GM18508 (cell line): ENCODE data around the gene SETD1A.

Experiments
- ATAC-seq: cut with Tn5 transposase; IDR thresholded peaks from one replicate; pipeline ENCODE4 v1.9.1; 2021; ENCODE audit warnings: moderate number of reproducible peaks; ENCODE audit not compliant: insufficient read depth, unreplicated experiment

Gene SETD1A

DNA sequence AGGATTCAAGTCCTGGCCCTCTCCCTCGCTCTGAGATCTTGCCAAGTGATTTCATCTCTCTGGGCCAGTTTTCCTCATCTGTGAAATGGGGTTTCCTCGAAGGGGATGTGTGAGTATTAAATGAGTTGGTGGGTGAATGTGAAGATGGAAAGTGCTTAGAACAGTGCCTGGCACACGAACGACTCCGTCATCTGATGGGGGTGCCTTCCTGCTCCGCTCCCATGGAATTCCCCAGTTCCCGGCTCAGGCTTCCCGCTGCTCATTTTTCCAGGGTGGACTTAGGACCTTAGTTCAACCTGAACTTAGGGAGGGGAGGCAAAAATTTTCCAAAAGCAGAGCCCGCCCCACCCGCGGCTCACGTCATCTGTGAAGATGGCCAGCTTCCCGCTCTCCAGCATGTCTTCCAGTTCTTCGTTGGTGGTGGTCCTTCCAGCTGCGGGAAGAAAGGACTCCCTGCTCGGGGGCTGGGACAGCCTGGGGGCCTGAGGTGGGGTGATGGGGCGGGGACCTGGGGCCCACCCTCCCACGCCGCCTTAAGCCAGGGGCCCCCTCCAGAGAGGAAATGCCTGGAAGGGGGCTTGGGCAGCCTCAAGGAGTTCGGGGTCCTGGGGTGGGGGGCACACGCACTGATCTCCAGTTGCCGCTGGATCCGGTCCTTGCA, 38.9 kb downstream of the SETD1A start:
- no peak for ATAC-seq

DNA sequence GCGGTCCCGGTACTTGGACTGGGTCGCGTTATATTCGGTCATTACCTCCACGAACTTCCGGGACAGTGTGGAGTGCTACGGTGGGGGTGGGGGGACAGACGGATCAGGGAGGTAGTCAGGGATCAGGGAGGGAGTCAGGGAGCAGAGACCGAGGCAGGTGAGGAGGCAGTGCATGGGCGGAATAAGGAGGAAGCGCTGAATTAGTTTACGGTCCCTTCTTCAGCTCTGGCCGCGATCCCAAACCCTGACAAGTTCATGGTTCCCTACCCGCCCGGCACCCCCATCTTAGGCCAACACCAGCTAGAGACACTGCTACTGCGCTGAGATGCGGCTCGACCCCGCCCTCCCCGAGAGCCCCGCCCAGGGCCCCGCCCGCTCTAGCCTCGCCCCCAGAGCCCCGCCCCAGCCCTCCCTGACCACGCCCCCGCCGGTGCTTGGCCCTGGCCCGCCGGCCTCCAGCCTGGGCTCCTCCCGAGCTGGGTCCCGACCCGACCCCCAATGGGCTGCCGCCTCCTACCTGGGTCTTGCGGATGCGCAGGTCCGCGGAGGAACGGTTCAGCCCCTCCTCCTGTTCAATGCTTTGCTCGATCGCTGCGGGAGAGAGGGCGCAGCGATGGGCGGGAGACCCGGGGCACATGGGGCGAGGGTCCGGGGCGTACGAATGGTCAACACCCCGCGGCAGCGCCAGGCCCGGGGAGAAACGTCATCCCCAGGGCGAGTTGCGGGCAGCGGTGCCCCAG, 39.6 kb downstream of the SETD1A start:
- ATAC-seq, result no peak

DNA sequence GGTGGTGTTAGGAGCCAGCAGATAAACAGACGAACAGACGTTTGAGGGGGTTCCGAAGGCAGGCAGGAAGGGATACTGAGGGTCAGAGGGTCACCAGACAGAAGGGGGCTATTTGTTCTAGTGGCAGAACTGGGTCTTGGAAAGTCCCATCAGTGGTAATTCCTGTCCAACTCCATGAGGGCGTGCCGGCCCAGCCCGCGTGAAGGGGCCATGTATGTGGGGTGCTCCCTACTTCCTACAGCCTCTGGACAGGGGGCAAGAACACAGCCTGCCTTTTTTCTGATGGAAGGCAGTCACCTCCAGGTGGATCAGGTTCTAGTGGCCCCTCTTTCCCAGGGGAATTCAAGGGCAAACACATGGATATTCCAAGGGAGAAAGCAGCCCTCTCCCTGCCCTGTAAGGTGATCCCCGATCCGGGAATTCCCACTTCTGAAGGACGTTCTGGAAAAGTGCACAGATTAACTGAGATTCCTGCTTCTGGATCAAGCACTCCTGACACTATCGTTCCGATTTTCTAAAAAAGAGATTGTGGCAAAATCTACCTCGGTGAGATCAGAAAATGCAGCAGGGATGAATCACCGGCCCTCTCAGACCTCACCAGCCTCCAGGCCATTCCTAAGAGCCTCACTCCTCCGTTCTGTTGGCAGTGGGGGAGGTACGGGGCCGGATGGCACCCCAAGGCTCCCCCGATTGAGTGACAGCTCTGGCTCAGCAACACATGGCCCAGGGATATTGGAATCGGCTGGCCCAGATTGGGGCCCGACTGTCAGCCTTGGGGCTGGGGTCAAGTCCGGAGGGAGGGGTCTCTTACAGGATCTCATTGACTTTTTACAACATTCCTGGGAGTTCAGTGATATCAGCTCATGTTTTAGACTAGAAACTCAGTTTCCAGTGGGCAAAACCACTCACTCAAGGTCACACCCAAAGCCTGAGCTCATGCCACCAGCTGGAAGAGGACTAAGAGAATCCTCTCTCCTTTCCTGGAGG, 40.5 kb downstream of the SETD1A start:
- no peak for ATAC-seq

DNA sequence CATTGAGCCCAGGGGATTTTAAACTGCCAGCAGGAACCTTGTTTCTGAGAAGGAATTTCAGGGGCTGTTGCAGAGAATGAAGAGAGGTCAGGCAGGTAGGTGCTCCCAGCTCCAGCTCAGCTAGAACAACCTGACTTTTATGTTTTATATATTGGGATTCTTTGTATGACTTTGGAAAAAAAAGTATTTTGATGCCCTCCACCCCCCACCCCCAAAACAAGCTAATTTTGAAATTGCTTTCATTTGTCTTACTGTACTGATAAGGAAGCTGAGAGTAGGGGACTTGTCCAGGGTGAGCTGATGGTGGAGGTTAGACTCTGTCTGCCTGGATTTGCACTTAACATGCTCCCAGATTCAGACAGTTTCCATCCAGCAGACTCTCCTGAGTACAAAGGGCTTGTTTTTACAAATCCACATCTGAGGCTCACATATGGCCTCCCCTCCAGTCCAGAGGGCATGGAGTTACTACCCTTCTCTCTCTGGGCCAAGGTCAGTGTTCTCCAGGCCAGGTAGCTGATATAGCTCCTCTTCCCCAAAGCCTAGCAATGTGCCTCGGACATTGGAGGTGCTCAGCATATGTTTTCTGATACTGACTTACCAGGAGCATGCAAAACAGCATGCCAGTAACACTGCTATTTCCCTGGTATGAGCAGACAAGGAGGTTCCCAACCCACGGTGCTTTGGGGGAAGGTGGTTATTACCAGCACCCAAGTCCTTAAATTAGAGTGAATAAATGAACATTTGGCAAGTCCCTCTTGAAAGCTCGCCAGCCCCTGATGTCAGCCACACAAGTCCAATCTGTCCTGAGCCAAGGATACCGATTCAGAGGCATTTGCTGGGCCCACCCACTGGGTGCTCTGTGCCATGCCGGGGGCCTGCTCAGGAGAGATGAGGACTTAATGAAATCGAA, 41.6 kb downstream of the SETD1A start:
- ATAC-seq, result no peak

DNA sequence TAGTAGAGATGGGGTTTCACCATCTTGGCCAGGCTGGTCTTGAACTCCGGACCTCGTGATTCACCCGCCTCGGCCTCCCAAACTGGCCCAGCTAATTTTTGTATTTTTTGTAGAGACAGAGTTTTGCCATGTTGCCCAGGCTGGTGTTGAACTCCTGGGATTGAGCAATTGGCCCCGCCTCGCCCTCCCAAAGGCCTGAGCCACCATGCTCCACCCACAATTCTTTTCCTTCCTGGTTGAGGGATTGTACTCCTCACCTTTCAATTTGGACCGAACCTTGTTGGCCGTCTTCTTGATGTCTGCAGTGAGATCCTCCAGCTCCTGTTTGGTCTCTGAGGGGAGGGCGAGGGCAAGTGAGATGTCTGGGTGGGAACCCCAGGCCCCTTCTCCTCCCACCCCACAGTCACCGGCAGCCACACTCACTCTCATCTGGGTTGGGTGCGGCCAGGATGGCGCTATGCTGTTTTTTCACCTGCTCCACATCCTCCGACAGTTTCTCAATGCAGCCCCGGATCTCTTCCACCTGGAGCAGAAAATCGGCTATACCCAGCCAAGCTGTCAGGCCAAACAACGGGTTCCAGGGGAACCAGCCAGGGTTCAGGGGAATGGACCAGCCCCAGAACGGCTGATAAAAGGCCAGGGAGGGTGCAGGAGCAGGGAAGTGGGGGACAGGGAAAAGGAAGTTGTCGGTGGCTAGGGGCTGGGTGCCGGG, 43.3 kb downstream of the SETD1A start:
- no peak for ATAC-seq

DNA sequence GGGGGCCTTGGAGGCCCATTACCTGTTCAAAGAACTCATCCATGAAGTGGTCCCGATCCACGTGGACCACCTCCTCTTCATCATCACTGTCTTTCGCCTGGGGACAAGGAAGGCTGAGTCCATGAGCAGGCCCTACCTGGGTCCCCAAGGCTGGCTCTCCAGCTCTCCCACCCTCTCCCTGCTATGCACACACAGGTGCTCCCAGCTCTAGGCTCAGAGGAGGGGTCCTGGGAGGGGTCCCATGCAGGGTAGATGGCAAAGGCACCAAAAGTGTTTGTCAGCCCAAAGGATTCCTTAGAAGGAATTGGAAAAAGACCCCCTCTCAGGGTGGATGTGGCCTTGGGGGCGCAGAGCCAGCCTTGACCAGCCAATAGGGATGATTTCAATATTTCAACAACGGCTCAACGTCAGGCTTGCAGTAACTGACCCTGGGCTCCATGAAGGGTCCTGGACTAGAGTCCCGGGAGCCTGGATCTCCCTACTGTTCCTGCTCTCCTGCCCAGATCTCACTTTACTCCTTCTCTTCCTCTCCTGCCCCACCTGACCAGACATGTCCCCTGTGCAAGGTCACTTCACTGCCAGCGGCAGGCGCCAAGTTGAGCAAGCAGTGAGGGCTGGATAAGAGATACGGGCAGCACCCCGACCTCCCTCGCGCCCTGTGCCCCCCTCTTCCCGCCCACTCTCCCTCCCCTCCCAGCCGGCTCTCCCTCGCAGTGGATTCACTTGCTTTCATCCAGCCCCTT, 44.1 kb downstream of the SETD1A start:
- ATAC-seq, result no peak

DNA sequence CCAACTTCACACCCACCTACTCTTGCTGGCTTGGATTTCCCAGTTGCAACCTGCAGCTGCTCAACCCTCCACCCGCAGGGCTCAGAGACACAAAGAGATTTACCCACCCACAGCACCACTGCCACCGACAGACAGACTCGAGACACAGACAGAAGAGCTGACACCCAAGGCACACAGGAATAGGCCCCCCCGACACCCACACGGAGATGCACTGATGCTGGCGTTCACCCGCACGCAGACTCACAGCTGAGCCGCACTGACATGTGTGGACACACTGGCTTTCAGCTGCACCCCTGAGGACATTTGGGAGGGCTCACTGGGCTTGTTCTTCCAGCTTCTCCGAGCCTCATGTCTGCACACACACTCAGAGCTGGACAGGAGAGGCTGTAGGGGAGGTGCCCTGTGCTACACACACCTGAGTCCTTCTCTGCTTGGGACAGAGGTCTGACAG, 44.7 kb downstream of the SETD1A start:
- no peak for ATAC-seq

DNA sequence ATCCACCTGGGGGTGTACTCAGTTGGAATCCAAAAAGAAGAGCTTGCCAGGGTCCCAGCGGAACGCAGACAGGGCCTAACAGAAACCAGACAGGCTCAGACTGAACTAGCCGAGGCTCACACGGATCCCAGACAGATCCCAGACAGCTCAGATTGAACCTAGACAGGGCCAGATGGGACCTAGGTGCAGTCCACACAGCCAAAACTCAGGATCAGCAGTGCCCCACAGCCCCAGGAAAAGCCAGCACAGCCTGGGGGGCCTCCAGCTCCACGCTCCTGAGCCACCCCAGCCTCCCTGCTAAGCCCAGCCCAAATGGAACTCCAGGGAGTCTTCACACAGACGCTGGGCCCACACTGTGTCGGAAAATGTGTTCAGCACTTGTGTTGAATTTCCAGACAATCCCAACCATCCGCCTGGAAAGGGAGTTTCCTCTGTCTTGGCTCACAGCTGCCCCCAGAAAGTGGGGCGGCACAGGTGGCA, 45.3 kb downstream of the SETD1A start:
- no peak for ATAC-seq

DNA sequence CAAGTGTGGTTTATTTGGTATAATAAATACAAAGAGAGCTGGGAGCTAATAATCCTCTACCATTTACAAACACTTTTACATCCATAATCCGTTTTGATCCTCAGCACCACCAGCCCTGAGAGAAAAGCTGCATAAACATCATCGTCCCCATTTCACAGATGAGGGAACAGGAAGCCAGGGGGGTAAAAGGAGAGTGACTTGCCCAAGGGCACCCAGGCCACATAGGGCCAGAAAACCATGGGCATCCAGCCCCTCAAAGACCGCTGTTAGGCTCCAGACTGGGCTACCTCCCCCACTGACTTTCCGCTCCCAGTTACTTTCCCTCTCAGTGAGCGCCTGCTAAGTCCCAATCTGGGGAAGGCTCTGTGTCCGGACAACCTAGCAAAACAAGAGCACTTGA, 46.2 kb downstream of the SETD1A start:
- ATAC-seq, result no peak

DNA sequence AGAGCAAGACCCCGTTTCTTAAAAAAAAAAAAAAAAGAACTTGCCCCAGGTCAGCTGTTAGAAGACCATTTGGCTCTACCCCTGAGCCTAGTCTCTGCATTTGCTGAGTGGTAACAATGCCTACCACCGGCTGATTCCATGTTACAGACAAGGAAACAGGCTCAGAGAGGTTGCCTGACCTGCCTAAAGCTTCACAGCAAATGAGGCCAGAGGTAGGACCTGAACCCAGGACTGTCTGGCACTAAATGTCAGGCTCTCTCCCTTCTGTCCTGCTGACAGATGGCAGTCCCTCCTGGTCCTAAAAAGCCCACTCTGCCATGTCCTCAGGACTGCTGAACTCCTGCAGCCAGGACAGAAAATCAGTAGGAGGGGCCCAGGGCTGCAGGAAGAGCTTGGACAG, 47.1 kb downstream of the SETD1A start:
- ATAC-seq, result no peak

DNA sequence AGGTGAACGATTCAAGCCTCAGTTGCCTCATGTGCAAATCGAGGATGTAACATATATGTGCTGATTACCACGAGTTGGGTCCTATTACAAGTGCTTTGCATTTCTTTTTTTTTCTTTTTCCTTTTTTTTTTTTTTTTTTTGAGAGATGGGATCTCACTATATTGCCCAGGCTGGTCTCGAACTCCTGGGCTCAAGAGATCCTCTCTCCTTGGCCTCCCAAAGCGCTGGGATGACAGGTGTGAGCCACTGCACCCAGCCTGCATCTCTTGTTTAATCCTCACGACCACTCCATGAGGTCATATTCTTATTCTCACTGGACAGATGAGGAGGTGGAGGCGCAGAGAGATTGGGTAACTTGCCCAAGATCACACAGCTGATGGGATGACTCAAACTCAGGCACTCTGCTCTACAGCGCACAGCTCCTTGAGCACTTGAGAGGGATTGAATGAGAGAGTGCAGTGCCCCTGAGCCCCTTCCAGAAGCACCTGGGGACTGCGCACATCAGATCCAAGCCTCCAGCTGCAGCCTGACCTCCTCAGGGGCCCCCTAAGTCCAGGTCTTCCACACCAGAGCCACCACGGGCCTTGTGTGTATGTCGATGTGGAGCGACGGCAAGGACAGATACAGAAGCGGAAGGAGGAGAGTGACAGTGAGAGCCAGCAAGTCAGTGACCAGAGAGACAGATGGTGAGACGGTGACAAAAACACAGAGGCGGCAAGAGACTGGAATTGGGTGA, 48.0 kb downstream of the SETD1A start:
- no peak for ATAC-seq

DNA sequence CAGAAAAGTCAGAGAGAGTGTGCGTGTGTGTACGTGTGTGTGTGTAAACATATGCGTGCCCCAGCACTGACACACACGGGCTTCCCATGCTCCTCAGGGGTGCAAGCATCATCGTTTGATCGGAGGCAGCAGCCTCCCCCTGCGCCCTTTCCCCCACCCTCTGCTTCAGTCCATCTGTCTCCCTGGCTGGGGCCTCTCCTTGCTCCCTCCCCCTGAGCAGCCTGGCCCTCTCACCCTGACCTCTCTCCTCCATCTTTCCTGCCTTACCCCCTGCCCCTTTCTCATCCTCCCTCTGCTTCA, 48.5 kb downstream of the SETD1A start:
- ATAC-seq, result no peak

DNA sequence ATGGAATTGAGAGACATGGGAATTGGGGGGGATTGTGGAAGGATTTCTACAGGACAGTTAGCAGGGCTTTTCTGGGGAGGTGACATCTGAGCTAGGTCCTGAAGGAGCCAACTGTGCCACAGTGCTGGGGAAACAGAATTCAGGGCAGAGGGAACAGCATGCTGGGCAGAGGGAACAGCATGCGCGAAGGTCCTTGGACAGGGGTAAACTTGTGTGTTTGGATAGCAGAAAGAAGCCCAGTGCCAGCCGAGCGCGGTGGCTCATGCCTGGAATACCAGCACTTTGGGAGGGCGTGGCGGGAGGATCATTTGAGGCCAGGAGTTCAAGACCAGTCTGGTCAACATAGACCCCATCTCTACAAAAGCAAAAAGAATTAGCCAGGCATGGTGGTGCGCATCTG, 49.0 kb downstream of the SETD1A start:
- no peak for ATAC-seq

DNA sequence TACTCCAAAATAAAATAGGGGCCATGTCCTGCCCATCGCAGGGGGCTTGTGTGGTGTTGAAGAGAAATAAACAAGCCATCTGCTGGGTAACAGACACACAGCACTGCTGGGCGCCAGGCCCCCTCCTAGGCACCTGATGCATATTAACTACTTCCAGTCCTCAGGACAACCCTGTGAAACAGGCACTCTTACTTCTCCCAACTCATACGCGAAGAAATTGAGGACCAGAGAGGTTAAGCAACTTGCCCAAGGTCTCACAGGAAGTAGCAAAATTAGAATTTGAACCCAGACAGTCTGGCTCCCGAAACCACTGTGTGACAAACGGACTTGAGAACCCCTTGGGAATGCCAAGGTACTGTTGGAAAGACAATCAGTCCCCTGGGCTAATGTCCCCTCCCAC, 50.1 kb downstream of the SETD1A start:
- ATAC-seq, result no peak

DNA sequence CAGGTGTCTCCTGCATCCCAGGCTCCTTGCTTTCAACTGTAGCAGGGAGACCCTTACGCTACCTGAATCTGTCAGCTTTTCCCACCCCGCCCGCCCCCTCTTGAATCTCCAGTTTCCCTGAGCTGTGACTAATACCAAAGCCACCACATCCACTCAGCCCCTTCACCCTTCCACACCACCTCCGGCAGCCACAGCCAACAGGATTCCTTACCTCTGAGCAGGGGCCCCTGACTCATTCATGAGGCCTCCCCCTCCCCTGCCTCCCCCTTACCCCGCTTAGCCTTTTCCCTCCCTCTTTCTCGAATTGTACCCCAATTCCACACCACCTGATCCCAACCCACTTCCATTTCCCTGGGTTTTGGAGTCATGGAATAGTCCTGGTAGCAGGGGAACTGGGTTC, 50.6 kb downstream of the SETD1A start:
- ATAC-seq, result no peak

DNA sequence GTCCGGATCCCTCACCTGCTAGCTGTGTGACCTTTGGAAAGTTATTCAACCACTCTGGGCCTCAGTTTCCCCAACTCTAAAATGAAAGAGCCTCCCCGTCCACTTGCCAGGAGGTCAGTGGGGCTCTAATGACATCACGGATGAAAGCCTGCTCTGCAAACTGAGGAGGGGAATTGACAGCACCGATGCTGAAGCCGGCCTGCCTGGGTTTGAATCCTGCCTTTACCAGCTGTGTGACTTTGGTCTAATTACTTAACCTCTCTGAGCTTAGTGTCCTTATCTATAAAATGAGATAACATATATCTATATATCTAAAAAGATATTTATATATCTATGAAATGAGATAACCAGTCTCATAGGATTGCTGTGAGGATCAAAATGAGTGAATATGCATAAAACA, 51.0 kb downstream of the SETD1A start:
- ATAC-seq, result no peak

DNA sequence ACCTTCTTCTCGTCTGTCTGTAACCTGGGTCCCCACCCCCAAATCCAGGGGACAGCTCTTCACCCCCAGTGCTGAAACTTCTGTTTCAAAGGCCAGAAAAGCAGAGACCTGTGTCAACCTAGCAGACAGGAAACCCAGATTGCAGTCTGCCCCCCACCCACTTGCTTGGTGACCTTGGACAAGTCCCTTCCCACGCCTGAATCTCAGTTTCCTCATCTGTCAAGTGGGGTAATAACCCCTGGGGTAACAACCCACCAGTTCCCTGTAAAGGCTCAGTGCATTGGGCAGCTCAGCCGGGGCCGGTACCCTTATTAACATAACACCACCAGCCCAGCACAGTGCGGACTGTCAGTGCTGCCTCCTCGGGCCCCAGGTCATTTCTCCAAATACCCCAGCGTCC, 51.6 kb downstream of the SETD1A start:
- ATAC-seq, result no peak
